Brain microvascular endothelial cell (primary cell): ENCODE measurements around the gene APOF.

ENCODE experiments used
- DNase-seq: peaks from one replicate; pipeline ENCODE4 v3.0.0-alpha.2; 2020
- H3K27ac ChIP-seq: fragments of 250-450 bp; sonication (Bioruptor Pico); 2 replicates; pipeline ENCODE4 v1.5.1; 2020; ENCODE audit warnings: mild to moderate bottlenecking, moderate library complexity
- H3K27me3 ChIP-seq: fragments of 250-450 bp; sonication (Bioruptor Pico); replicated peaks from 2 replicates; pipeline ENCODE4 v1.5.1; 2020; ENCODE audit warnings: mild to moderate bottlenecking
- H3K36me3 ChIP-seq: fragments of 250-450 bp; sonication (Bioruptor Pico); replicated peaks from 2 replicates; pipeline ENCODE4 v1.5.1; 2020; ENCODE audit warnings: mild to moderate bottlenecking
- H3K4me3 ChIP-seq: 2 replicates; pipeline ENCODE4 v1.5.1; 2011; ENCODE audit warnings: low read depth, mild to moderate bottlenecking, control low read depth, low read length, moderate library complexity
- in situ Hi-C: cut with HindIII; loops from 2 replicates; pipeline ENCODE4 v1.10.0; 2017; ENCODE audit warnings: low sequenced_read_pairs, low pct_ligation_motif_present
- TF ChIP-seq, protein P1 (sequence below): IDR thresholded peaks from 2 replicates; pipeline ENCODE4 v1.5.1; 2011; ENCODE audit warnings: low read depth, mild to moderate bottlenecking, moderate library complexity, low read length, control low read depth, inconsistent platforms; ENCODE audit errors: missing control alignments

The APOF gene

DNA sequence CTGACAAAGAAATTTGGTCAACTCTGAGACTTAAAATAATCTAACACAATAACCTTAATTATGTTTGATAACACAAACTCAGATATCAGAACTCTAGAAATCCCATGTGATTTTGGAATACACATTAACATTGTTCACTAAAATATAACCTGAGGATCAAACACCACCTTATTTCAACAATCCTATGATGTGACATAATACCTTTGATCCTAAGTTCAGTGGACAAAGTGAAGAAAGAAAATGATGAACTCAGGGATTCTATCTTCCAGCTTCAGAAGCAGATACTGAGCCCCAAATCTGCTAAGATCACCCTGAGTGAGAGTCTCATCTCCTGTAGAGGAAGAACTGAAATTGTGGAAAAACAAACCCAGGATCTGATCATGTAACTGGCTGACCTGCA lies 35.7 kb upstream of the APOF start:
- H3K27me3 ChIP-seq: no peaks in the 10 kb centered on the region
- H3K36me3 ChIP-seq: no peaks in the 10 kb centered on the region
- TF ChIP-seq, protein P1, sequence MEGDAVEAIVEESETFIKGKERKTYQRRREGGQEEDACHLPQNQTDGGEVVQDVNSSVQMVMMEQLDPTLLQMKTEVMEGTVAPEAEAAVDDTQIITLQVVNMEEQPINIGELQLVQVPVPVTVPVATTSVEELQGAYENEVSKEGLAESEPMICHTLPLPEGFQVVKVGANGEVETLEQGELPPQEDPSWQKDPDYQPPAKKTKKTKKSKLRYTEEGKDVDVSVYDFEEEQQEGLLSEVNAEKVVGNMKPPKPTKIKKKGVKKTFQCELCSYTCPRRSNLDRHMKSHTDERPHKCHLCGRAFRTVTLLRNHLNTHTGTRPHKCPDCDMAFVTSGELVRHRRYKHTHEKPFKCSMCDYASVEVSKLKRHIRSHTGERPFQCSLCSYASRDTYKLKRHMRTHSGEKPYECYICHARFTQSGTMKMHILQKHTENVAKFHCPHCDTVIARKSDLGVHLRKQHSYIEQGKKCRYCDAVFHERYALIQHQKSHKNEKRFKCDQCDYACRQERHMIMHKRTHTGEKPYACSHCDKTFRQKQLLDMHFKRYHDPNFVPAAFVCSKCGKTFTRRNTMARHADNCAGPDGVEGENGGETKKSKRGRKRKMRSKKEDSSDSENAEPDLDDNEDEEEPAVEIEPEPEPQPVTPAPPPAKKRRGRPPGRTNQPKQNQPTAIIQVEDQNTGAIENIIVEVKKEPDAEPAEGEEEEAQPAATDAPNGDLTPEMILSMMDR: no peak
- DNase-seq: no peak
- H3K27ac ChIP-seq: no peak overlapping the region
- H3K4me3 ChIP-seq: no peak overlapping the region
- in situ Hi-C loops: no loop called here

- no peaks in the 10 kb centered on the region for H3K36me3 ChIP-seq
- in situ Hi-C loops: no loop called here
- H3K27me3 ChIP-seq: no peaks in the 10 kb centered on the region
- no peak overlapping the region for H3K4me3 ChIP-seq
- no peak for DNase-seq
- H3K27ac ChIP-seq: no peak overlapping the region
- TF ChIP-seq, protein P1: no peak
These were observed 29.7 kb upstream of the APOF start for GRCh38 chr12:56392331-56392730.

DNA sequence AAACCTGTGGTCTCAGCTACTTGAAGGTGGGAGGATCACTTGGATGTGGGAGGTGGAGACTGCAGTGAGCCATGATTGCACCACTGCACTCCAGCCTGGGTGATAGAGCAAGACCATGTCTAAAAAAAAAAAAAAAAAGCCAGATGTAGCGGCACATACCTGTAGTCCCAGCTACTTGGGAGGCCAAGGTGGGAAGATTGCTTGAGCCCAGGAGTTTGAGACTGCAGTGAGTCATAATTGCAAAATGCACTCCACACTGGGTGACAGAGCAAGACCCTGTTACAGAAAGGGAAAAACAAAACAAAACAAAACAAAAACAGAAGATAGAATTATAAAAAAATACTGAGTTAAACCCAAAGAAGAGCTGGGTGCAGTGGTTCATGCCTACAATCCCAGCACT lies 29.1 kb upstream of the APOF start:
- Histone ChIP-seq H3K36me3 (no peaks in the 10 kb centered on the region), H3K4me3 (no peak overlapping the region), H3K27ac (no peak overlapping the region), H3K27me3 (no peaks in the 10 kb centered on the region)
- in situ Hi-C loops: no loop called here
- DNase-seq: no peak
- TF ChIP-seq, protein P1: no peak

GRCh38 chr12:56389412-56389811 lies 26.8 kb upstream of the APOF start:
- Histone ChIP-seq H3K4me3 (no peak overlapping the region), H3K27me3 (no peaks in the 10 kb centered on the region), H3K36me3 (no peaks in the 10 kb centered on the region), H3K27ac (no peak overlapping the region)
- TF ChIP-seq, protein P1: no peak
- no peak for DNase-seq
- in situ Hi-C loops: no loop called here

DNA sequence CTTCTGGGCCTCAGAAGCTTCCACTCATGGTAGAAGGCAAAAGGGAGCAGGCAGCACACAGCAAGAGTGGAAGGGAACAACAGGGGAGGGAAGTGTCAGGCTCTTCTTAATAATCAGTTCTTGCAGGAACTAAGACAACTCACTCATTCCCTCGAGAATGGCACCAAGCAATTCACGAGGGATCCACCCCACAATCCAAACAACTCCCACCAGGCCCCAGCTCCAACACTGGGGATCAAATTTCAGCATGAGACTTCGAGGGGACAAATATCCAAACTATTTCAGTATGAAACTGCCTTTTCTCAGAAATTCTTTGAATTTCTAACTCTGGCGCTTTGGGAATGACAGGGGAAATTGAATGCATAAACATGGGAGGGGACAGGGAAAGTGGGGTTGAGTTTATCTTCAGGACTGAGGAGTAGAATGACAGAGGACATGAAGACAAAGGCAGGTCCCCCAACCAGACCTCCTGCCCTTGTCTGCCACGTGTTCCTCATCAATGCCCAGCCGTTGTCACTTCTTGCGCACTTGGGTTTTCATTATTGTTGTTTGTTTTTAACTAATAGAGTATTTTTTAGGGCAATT lies 24.6 kb upstream of the APOF start:
- Histone ChIP-seq H3K27ac (no peak overlapping the region), H3K36me3 (no peaks in the 10 kb centered on the region), H3K27me3 (no peaks in the 10 kb centered on the region), H3K4me3 (no peak overlapping the region)
- peak; percentile 14 for DNase-seq
- in situ Hi-C loops: no loop called here
- TF ChIP-seq, protein P1: no peak

DNA sequence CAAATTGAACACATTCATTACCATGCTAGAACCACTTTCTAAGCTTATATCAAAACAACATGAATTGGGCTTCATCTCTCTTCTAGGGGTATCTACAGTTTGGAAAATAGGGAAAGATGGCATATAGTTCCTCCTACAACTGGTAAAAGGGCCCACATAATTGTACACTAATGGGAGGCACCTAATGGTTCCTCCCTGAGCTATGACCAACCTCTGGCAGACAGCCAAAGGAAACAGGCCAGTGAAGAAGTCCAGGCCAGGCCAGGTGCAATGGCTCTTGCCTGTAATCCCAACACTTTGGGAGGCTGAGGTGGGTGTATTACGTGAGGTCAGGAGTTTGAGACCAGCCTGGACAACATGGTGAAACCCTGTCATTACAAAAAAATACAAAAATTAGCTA lies 23.2 kb upstream of the APOF start:
- DNase-seq: no peak
- no peaks in the 10 kb centered on the region for H3K36me3 ChIP-seq
- H3K4me3 ChIP-seq: no peak overlapping the region
- H3K27me3 ChIP-seq: no peaks in the 10 kb centered on the region
- TF ChIP-seq, protein P1: no peak
- H3K27ac ChIP-seq: no peak overlapping the region
- in situ Hi-C loops: no loop called here
